K562 (cell line): ENCODE results near the gene NAA15. TPM values are rescaled to one million over a fixed set of nuclear protein-coding genes. Genes with fewer than 3 reads are reported as not detected.

Source experiments
- ATAC-seq: fragments of 200-7000 bp; cut with Tn5 transposase; 3 replicates; pipeline ENCODE4 v1.9.1; 2020; ENCODE audit warnings: moderate library complexity
- BruUV-seq: library from RNA; stranded (reverse); fragments of 400-500 nt; replicated peaks from 2 replicates; lab custom pipeline; 2021; lab: Mats Ljungman, UMichigan
- CTCF ChIA-PET: fragments of 300-600 bp; formaldehyde crosslinking; extraction: SDS; loops from one replicate; lab custom pipeline; 2021; ENCODE audit warnings: low intra/inter-chr PET ratio; lab: Yijun Ruan, JAX
- POLR2A ChIA-PET: fragments of 300-600, 350-650 bp; sonication (Branson Sonifier 250); formaldehyde crosslinking; extraction: SDS; loops from one replicate; lab custom pipeline; 2021; ENCODE audit warnings: antibody characterized with exemption, inconsistent platforms; lab: Yijun Ruan, JAX
- DNase-seq, 4 experiments: peaks; one replicate each; pipeline versions ENCODE4 v3.0.0 to v3.0.0-alpha.2; 2011 to 2018; ENCODE audit warnings: low spot score in 3 of 4, mixed read lengths in 3 of 4; ENCODE audit errors: extremely low read depth in 1 of 4
- FAIRE-seq: peaks from 2 replicates; lab custom pipeline; 2011; peaks lifted over from hg19 to GRCh38; lab: Jason Lieb, UNC
- H2AFZ ChIP-seq: 2 replicates; pipeline ENCODE4 v1.6.0; 2011; ENCODE audit warnings: low read depth, low read length, control low read depth, inconsistent platforms
- H3K27ac ChIP-seq: fragments of 200-600 bp; 3 replicates; pipeline ENCODE4 v1.8.0; 2011; ENCODE audit warnings: low read depth, mild to moderate bottlenecking, control low read depth, inconsistent platforms, low read length, moderate library complexity, mixed read lengths; ENCODE audit errors: extremely low read depth
- H3K27me3 ChIP-seq, 2 experiments: fragments of 300-600 bp in 1 of 2; 2 replicates in 1 of 2; 3 replicates in 1 of 2; pipeline versions ENCODE4 v1.6.0 to v1.8.0; 2011; ENCODE audit warnings: inconsistent platforms in 2 of 2, low read length in 2 of 2, mild to moderate bottlenecking in 1 of 2, mixed read lengths in 1 of 2, moderate library complexity in 1 of 2; ENCODE audit not compliant: control insufficient read depth in 2 of 2, insufficient read depth in 2 of 2
- H3K36me3 ChIP-seq: fragments of 300-600 bp; 3 replicates; pipeline ENCODE4 v1.8.0; 2011; ENCODE audit warnings: mild to moderate bottlenecking, low read length, inconsistent platforms; ENCODE audit not compliant: control insufficient read depth, insufficient read depth
- H3K4me1 ChIP-seq, 2 experiments: fragments of 200-600 bp in 1 of 2; replicated peaks in 1 of 2; 2 replicates in 1 of 2; 3 replicates in 1 of 2; pipeline versions ENCODE4 v1.5.1 to v1.8.0; 2011; ENCODE audit warnings: inconsistent platforms in 2 of 2, low read length in 2 of 2, mild to moderate bottlenecking in 1 of 2, mixed read lengths in 1 of 2, moderate library complexity in 1 of 2; ENCODE audit not compliant: control insufficient read depth in 2 of 2, insufficient read depth in 2 of 2
- H3K4me2 ChIP-seq: 2 replicates; pipeline ENCODE4 v1.6.1; 2011; ENCODE audit warnings: low read length, control low read depth, inconsistent platforms, mixed read lengths; ENCODE audit not compliant: insufficient read depth
- H3K4me3 ChIP-seq: fragments of 200-600 bp; sonication (generic), shearing (Covaris generic); 2 replicates; pipeline ENCODE4 v1.5.1; 2016; ENCODE audit warnings: control low read depth, inconsistent platforms
- H3K79me2 ChIP-seq: fragments of 200-600 bp; 3 replicates; pipeline ENCODE4 v1.8.0; 2011; ENCODE audit warnings: low read length, inconsistent platforms; ENCODE audit not compliant: control insufficient read depth, insufficient read depth
- H3K9ac ChIP-seq, 2 experiments: 2 replicates each; pipeline versions ENCODE4 v1.6.0 to v1.6.1; 2011; ENCODE audit warnings: low read depth in 2 of 2, low read length in 2 of 2, control low read depth in 1 of 2, inconsistent platforms in 1 of 2, mild to moderate bottlenecking in 1 of 2, mixed read lengths in 1 of 2; ENCODE audit not compliant: insufficient read depth in 1 of 2
- H3K9me1 ChIP-seq: one replicate; pipeline ENCODE4 v1.6.0; 2011; ENCODE audit warnings: inconsistent platforms, mild to moderate bottlenecking, low read length, moderate library complexity; ENCODE audit not compliant: control insufficient read depth, insufficient read depth
- H3K9me3 ChIP-seq: replicated peaks from 2 replicates; pipeline ENCODE4 v1.5.1; 2011; ENCODE audit warnings: low read depth, low read length, inconsistent platforms; ENCODE audit not compliant: control insufficient read depth, insufficient read depth
- H4K20me1 ChIP-seq: replicated peaks from 2 replicates; pipeline ENCODE4 v1.6.1; 2011; ENCODE audit warnings: low read length, inconsistent platforms, mixed read lengths; ENCODE audit not compliant: control insufficient read depth, insufficient read depth
- ADNP ChIP-seq: fragments of 200-800 bp; sonication (Bioruptor generic); IDR thresholded peaks from 2 replicates; pipeline ENCODE4 v1.6.1; 2016; ENCODE audit warnings: missing genetic modification characterization, missing compliant biosample characterization
- BCLAF1 ChIP-seq, 2 experiments: fragments of 450-650 bp in 1 of 2; IDR thresholded peaks; 2 replicates each; pipeline ENCODE4 v1.6.1; 2011 to 2017; ENCODE audit warnings: low read depth in 2 of 2, antibody characterized with exemption in 1 of 2, borderline replicate concordance in 1 of 2, low read length in 1 of 2, mild to moderate bottlenecking in 1 of 2, mixed read lengths in 1 of 2; ENCODE audit not compliant: control insufficient read depth in 1 of 2
- NBN ChIP-seq: fragments of 450-650 bp; IDR thresholded peaks from 2 replicates; pipeline ENCODE4 v1.6.1; 2016; ENCODE audit warnings: low read depth, mild to moderate bottlenecking
- PKNOX1 ChIP-seq: fragments of 450-650 bp; IDR thresholded peaks from 2 replicates; pipeline ENCODE4 v1.6.1; 2016
- ZFX ChIP-seq: sonication (generic); formaldehyde crosslinking; IDR thresholded peaks from 2 replicates; pipeline ENCODE4 v1.8.0; 2022; ENCODE audit warnings: mild to moderate bottlenecking, missing genetic modification reagents, moderate library complexity
- WGBS: fragments of 100-300 bp; shearing (Covaris generic); methylation state at CpG from one replicate; pipeline ENCODE4 v1.1.6; 2016; ENCODE audit warnings: low coverage, mixed read lengths; ENCODE audit not compliant: insufficient coverage; ENCODE audit errors: missing lambda C conversion rate; 5-methylcytosine and 5-hydroxymethylcytosine counted together
- in situ Hi-C: fragments of 300-500 bp; cut with MboI; formaldehyde crosslinking; loops from 4 replicates; pipeline ENCODE4 v1.15.0; 2018; ENCODE audit warnings: inconsistent platforms, mixed read lengths
- intact Hi-C: fragments of 100-400 bp; cut with micrococcal nuclease; formaldehyde crosslinking; loops from 2 replicates; pipeline ENCODE4 v1.14.2; 2022
- polyA plus RNA-seq, 8 experiments: library from polyadenylated mRNA; depleted of rRNA in 4 of 8; stranded (reverse) in 5 of 8; unstranded in 3 of 8; fragments of >200 nt; fragmentation: Nextera tagmentation in 2 of 8; fragmentation: Illumina TruSeq in 1 of 8; extraction: Ambion mirVana in 2 of 8; extraction: Trizol in 1 of 8; gene quantifications; 2 replicates each; pipeline versions ENCODE4 v1.2.1 to v1.2.3, GENCODE V29; 2011 to 2014; ENCODE audit warnings: inconsistent platforms in 1 of 8, missing spikeins in 1 of 8
- total RNA-seq, 7 experiments: library from RNA; depleted of rRNA in 6 of 7; stranded (reverse); fragments of >200 nt in 6 of 7; fragmentation: Illumina TruSeq in 2 of 7; extraction: Trizol in 2 of 7; gene quantifications; 2 replicates each; pipeline versions ENCODE4 v1.2.1 to v1.2.3, GENCODE V29; 2011 to 2021; ENCODE audit warnings: low replicate concordance in 1 of 7
- TF ChIP-seq, protein P1 (sequence below): sonication (generic); formaldehyde crosslinking; IDR thresholded peaks from 2 replicates; pipeline ENCODE4 v1.8.0; 2022; ENCODE audit warnings: mild to moderate bottlenecking, low read depth, missing genetic modification reagents

Gene NAA15
- total and polyA plus RNA-seq, 9 of the 15 experiments (the other 6 are each of a cell fraction or from before 2014, with no cell fraction given) = 37.8 to 117 (median 63.2) TPM

DNA sequence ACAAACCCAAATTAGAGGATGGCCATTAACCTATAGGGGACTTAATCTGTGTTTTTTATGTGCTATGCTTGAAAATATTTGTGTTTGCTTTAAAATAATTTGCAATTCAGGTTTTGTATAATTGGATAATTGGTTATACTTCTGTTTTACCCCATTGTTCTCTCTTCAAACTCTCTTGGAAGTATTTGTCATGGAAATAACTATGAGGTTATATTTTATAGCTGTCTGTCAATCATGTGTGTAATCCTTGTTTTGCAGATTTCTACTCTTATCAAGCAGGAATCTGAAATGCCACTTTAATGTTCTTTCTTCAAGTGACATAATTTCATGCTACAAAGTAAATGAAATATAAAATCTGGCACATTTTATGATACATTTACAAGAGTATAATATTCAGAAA is 16.3 kb downstream of the NAA15 start:
- H3K9ac ChIP-seq = no peak overlapping the region
- no peak overlapping the region for H3K4me3 ChIP-seq
- no peaks in the 10 kb centered on the region for H3K9me1 ChIP-seq
- H3K27me3 ChIP-seq = no peaks in the 10 kb centered on the region
- TF ChIP-seq PKNOX1 (peak; percentile 77), ADNP (tag) (no peak), NBN (no peak), ZFX (CRISPR knock-in tag) (no peak)
- no peaks in the 10 kb centered on the region; the same call in 1 of the 2 replicates for H4K20me1 ChIP-seq
- no peak for ATAC-seq
- H3K4me2 ChIP-seq = no peak overlapping the region
- H3K4me1 ChIP-seq = peaks cover 11 to 12% of the 10 kb centered on the region in 2 experiments; a peak in 4 of 5 replicates
- peaks cover 100% of the 10 kb centered on the region for H3K79me2 ChIP-seq
- in situ Hi-C loops = no loop called here
- FAIRE-seq = no peak
- BruUV-seq = no TSS peak
- no peak for DNase-seq
- ChIA-PET POLR2A (no interaction called here), CTCF (no interaction called here)
- H2AFZ ChIP-seq = no peak overlapping the region
- H3K9me3 ChIP-seq = peaks cover 10% of the 10 kb centered on the region; the same call in 1 of the 2 replicates
- H3K36me3 ChIP-seq = peaks cover 31% of the 10 kb centered on the region
- no peak overlapping the region for H3K27ac ChIP-seq
- intact Hi-C loops = no loop called here

- POLR2A ChIA-PET = interaction anchor here (1.2 kb wide), 1 partner anchor 9 kb away, joined by 3 read pairs; no protein-coding TSS in a partner anchor
- Histone ChIP-seq H3K4me3 (no peak overlapping the region), H3K36me3 (peaks cover 22% of the 10 kb centered on the region; the same call in 2 of the 3 replicates), H3K9me3 (peaks cover 10% of the 10 kb centered on the region; the same call in 1 of the 2 replicates), H3K9ac (no peak overlapping the region), H3K27ac (no peak overlapping the region), H3K4me1 (peaks cover 8 to 14% of the 10 kb centered on the region in 2 experiments; a peak in 3 of 5 replicates), H2AFZ (no peak overlapping the region), H3K27me3 (no peaks in the 10 kb centered on the region), H4K20me1 (no peaks in the 10 kb centered on the region; the same call in 1 of the 2 replicates), H3K9me1 (no peaks in the 10 kb centered on the region), H3K4me2 (no peak overlapping the region), H3K79me2 (peaks cover 100% of the 10 kb centered on the region)
- BruUV-seq = no TSS peak
- ATAC-seq = no peak
- in situ Hi-C loops = no loop called here
- intact Hi-C loops = no loop called here
- CTCF ChIA-PET = no interaction called here
- 92% methylated on average over 1 of the region's 1 CpG for WGBS
- no peak for FAIRE-seq
- no peak for DNase-seq
- no peak for TF ChIP-seq BCLAF1 (IDR thresholded peaks at IDR 0.05; ENCODE audit: borderline replicate concordance in 1 of 2, control insufficient read depth in 1 of 2, low read depth in 2 of 2, low read length in 1 of 2)
- TF ChIP-seq, protein P1, sequence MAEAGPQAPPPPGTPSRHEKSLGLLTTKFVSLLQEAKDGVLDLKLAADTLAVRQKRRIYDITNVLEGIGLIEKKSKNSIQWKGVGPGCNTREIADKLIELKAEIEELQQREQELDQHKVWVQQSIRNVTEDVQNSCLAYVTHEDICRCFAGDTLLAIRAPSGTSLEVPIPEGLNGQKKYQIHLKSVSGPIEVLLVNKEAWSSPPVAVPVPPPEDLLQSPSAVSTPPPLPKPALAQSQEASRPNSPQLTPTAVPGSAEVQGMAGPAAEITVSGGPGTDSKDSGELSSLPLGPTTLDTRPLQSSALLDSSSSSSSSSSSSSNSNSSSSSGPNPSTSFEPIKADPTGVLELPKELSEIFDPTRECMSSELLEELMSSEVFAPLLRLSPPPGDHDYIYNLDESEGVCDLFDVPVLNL = no peak
Measured at GRCh38 chr4:139319571-139319970, 18.3 kb downstream of the NAA15 start.
